HG03457 (cell line): ENCODE measurements around the gene S100A2.
"Not testable (repeated sequence)": the region's sequence is repeated elsewhere in the genome, so short reads cannot be mapped to it uniquely, and the experiment has no call there.

ENCODE experiments used
- ATAC-seq: cut with Tn5 transposase; IDR thresholded peaks from one replicate; pipeline ENCODE4 v1.9.1; 2021; ENCODE audit warnings: moderate number of reproducible peaks; ENCODE audit not compliant: unreplicated experiment

Gene S100A2

DNA sequence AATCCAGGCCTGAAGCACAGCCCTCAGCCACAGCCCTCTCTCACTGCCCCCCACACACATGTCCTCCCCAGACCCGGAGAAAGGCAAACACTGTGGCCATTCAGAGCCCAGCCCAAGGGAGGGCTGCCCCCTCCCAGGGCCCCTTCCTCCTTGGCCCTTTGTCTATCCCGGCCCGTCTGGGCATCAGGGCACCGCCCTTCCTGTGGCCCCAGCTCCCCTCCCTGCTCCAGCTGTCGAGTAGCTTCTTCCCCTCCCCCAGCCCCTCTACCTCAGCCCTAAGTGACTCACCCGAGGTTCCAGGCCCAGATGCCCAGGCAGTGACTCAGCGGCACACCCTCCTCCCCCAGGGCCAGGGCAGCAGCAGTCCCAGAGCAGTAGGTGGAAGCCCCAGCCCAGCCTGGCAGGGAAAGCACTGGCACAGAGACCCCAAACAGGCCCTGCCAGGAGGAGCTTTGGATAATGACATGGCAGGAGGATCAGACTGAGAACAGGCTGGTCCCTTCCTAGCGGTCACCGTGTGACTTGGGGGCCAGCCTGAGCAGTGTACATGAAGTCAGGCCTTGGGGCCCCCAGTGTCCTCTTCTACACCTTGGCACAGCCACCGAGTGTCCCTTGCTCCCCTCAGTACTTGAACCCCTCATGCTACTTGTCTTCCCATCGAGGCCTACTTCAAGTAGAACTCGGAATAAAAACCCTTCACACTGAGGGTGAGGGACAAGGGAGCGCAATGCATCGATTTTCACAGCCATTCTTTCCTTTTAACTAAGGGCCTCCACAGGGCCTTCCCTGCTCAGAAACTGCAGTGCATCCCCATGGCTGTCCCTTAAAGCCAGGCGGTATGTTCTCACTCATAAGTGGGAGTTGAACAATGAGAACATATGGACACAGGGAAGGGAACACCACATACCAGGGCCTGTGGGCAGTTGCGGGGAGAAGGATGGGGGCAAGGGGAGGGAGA lies 1.0 kb upstream of the S100A2 start:
- ATAC-seq: no peak

DNA sequence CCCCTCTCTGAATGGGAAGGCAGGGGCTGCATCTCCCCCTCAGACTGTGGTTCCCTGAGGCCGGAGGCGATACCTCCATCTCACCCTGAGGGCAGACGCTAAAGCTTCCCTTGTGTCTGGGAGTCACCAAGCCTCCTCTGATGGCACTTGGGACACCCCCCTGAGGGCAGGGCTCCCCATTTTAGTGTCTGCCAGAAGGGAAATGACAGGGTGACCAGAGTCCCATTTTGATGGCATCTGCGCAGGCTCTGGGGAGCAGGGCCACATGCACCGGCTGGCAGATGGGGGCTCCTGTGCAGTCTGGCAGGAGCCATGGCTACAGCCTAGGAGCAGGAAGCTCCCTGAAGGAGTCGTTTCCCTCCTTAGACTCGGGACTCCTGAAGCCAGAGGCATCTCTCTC lies 1.7 kb downstream of the S100A2 start:
- no peak for ATAC-seq

- no peak for ATAC-seq
Observed at GRCh38 chr1:153563483-153563901, 2.2 kb downstream of the S100A2 start.

- ATAC-seq: not testable (repeated sequence)
Observed at GRCh38 chr1:153562021-153562420, 3.6 kb downstream of the S100A2 start.

DNA sequence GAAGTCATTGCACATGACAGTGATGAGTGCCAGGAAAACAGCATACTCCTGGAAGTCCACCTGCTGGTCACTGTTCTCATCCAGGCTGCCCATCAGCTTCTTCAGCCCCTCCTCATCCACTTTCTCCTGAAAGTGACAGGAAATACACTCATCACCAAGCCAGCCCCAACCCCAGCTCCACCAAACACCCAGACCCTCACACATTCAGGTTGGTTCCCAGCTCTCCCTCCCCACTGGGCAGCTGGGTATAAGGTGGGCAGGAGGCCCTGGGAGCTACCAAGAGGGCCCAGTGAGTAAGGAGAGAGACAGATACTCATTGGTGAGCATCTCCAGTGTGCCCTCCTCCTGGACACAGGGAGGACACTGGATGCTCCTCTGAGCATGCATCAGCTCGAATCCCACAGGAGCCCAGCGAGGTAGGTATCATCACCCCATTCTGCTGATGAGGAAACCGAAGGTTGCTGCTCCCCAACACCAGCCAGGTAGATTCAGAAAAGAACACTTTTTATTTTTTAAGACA lies 4.1 kb downstream of the S100A2 start:
- ATAC-seq: no peak

DNA sequence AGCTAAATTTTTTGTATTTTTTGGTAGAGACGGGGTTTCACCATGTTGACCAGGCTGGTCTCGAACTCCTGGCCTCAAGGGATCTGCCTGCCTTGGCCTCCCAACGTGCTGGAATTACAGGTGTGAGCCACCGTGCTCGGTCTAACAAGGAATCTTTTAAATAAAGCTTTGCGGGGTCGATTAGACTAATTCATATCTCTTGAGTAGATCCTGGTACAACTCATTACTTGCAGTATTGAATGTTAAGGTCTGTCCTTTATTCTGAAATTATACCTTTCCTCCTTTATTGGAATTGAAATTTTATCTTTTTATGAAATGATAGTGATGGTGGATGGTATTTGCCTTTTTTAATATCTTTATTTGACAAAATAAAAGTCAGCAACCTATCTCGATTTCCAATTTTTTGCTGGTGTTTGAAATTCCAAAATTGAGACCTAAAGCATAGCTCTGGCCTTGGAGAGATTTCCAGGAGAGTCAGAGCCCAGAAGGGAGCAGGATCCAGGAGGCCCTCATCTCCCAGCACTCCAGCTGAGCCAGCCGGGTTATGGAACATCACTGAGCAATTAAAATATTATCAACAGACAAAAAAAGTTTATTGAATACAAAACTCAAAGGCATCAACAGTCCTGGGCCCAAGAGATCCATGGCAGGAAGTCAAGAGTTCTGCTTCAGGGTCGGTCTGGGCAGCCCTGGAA lies 4.7 kb downstream of the S100A2 start:
- no peak for ATAC-seq

DNA sequence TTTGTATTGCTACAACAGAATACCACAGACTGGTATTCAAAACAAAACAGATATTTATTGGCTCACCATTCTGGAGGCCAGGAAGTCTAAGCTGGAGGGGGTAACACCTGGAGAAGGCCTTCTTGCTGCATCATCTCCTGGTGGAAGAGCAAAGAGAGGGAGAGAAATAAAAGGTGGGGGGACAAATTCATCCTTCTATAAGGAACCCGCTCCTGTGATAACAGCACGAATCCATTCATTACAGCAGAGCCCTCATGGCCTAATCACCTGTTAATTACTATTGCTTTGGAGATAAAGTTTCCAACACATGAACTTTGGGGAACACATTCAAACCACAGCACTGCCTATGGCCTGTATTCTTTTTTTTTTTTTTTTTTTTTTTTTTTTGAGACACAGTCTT lies 5.4 kb downstream of the S100A2 start:
- no peak for ATAC-seq

DNA sequence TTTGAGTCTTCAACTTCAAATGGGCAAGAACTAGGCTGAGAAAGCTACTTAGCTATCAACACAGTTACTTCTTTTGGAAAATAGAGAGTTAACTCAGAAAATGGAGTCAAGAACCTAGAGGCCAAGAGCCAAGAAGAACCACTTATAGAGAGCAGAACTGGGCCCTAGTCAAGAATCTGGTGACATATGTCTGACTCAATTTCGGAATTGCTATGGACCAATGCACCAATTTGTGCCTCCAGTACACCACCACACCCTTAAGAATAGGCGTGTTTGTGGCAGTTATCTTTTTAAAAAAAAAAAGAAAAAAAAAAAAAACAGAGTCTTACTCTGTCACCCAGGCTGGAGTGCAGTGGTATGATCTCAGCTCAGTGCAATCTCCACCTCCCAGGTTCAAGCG lies 7.8 kb downstream of the S100A2 start:
- ATAC-seq: no peak

DNA sequence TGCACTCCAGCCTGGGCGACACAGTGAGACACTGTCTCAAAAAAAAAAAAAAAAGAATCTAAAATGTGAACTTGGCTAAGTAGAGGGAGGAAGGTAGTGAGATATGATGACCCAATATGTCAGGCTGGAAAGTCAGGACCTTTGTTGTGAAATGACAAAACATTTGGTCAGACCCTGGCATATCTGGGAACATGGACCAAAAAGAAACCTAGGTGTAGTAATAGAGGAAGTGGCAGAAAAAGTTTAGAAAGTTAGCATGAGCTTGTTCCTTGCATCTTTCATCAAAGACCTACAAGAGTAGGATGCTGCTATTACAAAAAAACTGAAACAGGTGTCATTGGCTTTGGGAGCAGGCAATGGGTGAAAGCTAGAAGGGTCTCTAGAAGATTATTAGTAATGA lies 9.3 kb downstream of the S100A2 start:
- no peak for ATAC-seq

DNA sequence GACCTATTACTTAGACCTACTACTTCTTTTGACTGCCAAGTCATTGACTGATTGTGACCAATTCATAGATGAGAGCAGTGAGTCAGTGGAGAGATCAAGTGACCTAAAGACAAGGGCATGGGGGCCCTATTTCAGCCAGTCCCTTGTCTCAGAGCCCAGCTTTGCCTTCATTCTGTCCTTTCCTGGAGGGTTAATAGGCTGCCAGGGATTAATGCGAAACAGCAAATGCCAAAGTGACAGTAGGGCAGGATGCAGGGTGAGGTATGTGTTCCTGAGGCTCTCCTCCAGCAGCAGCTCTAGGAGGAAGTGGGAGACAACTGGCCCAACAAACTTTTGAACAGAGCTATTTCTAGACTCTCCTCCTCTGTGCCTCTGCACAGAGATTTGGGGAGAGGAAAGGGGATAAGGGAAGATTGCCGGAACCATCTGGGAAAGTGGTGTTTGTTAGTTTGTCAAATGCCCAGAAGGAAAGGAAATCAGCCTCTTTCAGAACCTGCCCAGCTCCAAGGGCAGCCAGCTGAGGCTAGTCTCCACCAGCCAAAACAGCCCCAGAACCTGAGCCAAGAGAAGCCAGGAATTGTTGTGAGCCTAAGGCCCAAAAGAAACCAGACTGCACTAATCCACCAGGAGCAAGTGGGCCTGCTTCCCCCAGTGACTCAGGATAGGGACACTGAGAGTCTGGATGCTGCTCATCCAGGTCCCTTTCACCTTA lies 11.7 kb downstream of the S100A2 start:
- ATAC-seq: no peak

DNA sequence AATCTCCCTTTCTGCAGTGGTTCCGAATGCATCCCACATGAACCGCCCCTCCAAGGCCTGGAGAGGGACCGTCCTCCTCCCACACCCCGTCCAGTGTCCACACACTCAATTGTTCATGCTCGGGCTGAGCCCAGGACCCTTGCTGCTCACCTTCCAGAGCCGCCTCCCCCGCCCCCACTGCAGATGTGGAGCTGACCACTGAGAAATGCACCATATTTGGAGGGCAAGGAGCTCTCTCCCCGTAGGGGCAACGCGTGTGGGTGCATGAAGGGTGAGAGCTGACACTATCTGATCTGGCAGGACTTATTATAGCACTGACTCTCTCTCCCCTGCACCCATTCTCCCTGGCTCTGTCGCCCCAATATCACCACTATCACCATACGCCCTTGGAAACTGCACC lies 12.5 kb downstream of the S100A2 start:
- no peak for ATAC-seq

DNA sequence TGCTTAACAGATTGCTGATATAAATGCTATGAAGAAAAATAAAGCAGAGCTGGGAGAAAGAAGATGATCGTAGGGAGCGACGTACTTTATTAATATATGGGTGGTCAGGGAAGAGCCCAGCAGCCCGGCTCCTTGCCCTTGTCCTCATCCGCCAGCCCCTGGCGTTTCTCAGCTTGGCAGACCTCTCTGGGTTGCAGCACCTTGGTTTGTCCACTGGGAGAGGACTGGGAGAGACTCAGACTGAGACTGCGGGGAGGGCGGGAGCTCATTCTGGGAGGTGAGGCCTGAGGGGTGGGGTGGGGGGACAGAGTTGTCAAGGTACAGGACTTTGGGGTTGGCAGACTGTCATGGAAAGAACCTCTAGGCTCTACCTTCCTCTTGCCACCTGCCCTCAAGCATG lies 13.3 kb downstream of the S100A2 start:
- ATAC-seq: no peak

GRCh38 chr1:153550827-153551500 lies 14.7 kb downstream of the S100A2 start:
- ATAC-seq: no peak

DNA sequence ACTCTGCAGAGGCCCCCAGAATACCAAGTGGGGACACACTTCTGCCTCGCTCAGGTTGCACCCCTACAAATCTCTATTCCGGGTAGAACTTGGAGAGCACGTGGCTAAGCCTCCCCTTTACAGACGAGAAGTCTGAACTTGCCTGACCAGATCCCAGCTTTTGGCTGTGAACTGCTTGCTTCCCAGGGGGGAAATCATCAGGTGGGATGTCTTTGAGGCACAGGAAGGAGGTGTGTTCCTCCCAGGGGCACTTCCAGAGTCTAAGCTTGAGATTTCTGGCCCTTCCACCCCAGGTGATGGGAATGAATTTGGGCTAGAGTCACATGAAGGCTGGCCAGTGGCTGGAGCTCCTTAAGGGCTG lies 15.3 kb downstream of the S100A2 start:
- ATAC-seq: no peak

DNA sequence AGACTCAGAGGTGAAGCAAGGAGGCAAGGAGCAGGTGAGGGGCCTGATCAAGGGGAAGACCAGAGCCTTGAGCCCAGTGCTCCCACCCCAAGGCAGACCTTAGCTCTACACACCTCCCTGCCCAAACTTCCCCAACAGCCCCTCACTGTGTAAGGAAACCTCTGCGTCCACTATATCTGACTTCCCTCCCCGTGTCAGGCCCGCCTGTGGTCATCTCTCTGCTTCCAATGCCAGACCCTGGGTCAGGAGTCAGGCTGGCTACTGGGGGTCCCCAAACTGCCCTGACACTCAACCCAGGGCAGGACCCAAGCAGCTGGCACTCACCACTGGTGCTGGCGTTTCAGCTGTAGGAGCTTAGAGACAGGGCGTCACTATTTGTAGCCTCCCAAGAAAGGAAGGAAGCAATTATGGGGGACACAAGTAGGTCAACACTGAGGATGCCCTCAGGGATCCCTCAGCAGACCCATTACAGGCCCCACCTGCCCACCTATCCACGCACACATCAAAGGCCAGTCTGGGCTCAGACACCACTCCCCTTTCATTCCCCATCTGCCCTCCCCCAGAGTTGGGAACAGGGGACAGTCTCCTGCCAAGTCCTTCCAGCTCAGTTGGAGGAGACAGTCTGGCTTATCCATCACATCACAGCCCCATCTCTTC lies 15.8 kb downstream of the S100A2 start:
- no peak for ATAC-seq

DNA sequence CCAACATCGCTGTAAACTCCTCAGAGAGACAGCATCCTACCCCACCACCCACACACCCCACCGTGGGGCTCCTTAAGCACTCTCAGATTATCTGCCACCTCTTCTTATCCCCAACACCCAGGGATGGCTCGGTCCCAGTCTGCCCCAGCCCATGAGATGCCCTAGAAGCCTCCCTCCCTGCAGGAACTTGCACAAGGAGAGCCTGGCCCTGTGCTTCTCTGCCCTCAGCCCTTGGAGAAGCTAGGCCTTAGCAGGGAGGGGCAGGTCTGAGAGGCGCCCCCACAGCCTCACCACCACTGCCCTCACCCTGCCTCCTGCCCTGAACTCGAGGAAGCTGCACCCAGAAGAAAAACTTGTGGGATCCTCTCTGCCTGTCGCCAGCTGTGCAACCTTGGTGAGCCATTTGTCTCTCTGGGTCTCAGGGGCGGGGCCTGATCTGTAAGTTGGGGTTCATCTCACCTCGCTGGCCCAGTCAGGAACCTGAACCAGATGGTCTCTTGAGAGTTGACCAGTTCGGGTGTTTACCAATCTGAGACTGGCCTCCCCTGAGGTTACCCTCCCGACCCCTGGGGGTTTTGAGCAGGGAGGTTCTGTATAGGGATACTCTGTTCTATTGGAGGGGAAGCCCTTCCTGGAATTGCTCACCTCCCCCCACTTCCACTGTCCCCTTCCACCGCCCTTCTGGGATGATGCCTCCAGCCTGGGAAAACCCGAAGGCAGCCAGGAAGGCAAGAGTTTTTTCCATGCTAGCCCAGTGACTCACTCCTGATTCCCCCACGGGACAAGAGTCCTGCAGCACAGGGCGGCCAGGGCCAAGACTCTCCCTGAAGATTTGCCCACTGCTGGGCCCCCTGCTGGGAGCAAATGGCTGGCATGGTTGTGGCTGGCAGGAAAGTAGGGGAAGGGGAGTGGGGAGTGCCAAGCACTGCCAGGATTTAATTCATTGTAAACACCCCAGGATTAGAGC lies 16.6 kb downstream of the S100A2 start, which contains the start of gene S100A3:
S100A3 (minus strand) TSS at position 537 of the 967 bp plus-strand sequence. CDS start 773 bp downstream, outside the sequence.
- ATAC-seq: no peak

DNA sequence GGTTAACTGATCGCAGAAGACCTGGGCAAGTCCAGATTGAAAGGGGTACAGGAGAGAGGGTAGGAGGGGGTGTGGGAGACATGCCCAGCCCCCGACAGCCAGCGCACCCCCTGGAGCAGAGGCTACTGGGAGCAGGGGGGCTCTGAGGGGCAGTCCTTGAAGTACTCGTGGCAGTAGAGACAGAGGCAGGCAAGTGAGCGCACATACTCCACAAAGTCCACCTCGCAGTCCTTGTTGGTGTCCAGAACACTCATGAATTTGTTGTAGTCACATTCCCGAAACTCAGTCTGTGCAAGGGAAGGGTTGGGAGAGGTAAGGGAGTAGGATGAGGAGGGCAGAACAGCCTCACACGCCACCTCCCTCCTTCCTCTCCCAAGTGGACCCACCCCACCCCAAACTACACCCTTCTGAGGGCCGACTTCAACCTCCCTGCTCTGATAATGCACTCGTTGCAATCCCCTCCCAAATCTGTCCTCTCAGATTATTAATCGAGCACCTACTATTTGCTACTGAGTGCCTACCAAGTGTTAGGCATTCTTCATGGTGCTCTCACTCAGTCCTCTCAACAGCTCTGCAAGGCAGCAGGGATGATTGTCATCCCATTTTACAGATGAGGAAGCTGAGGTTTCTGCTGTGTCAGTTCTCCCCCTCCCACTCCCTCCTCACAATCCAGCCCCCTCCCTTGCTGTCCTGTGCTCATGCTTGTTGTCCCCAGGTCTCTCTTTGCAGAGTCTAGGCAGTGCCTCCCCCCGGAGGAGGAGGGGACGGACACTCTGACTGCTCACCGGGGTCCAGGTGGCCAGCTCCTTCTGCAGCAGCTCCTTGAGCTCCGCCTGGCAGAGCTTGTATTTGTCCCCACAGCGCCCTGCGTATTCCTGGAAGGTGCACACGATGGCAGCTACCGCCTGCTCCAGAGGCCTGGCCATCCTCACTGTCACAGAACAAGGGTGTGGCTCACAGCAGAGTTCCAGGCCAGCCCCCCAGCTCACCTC lies 17.8 kb downstream of the S100A2 start:
- no peak for ATAC-seq
